ENCODE data around the gene SPON1.
"Not testable (repeated sequence)": the region's sequence is repeated elsewhere in the genome, so short reads cannot be mapped to it uniquely, and the experiment has no call there.

Gene SPON1

GRCh38 chr11:13984616-13985450 is 22.3 kb downstream of the SPON1 start:
- DNase-seq = no peak

GRCh38 chr11:13986695-13987094 is 24.2 kb downstream of the SPON1 start:
- not testable (repeated sequence) for DNase-seq

GRCh38 chr11:13992158-13992856 is 29.8 kb downstream of the SPON1 start:
- not testable (repeated sequence) for DNase-seq

GRCh38 chr11:13993096-13993765 is 30.7 kb downstream of the SPON1 start:
- DNase-seq = no peak

- DNase-seq = no peak
Measured at GRCh38 chr11:13997881-13998280, 35.4 kb downstream of the SPON1 start.

- DNase-seq = no peak
Measured at GRCh38 chr11:13999704-14000103, 37.2 kb downstream of the SPON1 start.

GRCh38 chr11:14001597-14001996 is 39.1 kb downstream of the SPON1 start:
- no peak for DNase-seq

- no peak for DNase-seq
Measured at GRCh38 chr11:14007566-14007965, 45.0 kb downstream of the SPON1 start.

GRCh38 chr11:14010665-14011064 is 48.1 kb downstream of the SPON1 start:
- DNase-seq = no peak

- no peak for DNase-seq
Measured at GRCh38 chr11:14012846-14013245, 50.3 kb downstream of the SPON1 start.

GRCh38 chr11:14015711-14016110 is 53.2 kb downstream of the SPON1 start:
- DNase-seq = no peak

- DNase-seq = no peak
Measured at GRCh38 chr11:14018441-14018840, 55.9 kb downstream of the SPON1 start.

- DNase-seq = no peak
Measured at GRCh38 chr11:14021738-14022137, 59.2 kb downstream of the SPON1 start.

GRCh38 chr11:14022251-14022650 is 59.7 kb downstream of the SPON1 start:
- DNase-seq = no peak

- DNase-seq = no peak
Measured at GRCh38 chr11:14022821-14023220, 60.3 kb downstream of the SPON1 start.

GRCh38 chr11:14026961-14027360 is 64.4 kb downstream of the SPON1 start:
- no peak for DNase-seq

GRCh38 chr11:14027525-14027924 is 65.0 kb downstream of the SPON1 start:
- DNase-seq = no peak

- no peak for DNase-seq
Measured at GRCh38 chr11:14029440-14029839, 66.9 kb downstream of the SPON1 start.

GRCh38 chr11:14029971-14030920 is 67.7 kb downstream of the SPON1 start:
- no peak for DNase-seq

- DNase-seq = not testable (repeated sequence)
Measured at GRCh38 chr11:14035526-14035925, 73.0 kb downstream of the SPON1 start.

- no peak for DNase-seq
Measured at GRCh38 chr11:14036469-14036868, 73.9 kb downstream of the SPON1 start.

GRCh38 chr11:14041040-14041439 is 78.5 kb downstream of the SPON1 start:
- no peak for DNase-seq
